ENCODE measurements around the gene CASZ1. TPM values are rescaled to one million over a fixed set of nuclear protein-coding genes. Genes with fewer than 3 reads are reported as not detected.

Gene CASZ1
- total RNA-seq, 4 donors from 2014 or later, result 106 to 229 (median 160) TPM

GRCh38 chr1:10650556-10651388 is 145.7 kb downstream of the CASZ1 start:
- Histone ChIP-seq H3K27me3 (no peaks in the 10 kb centered on the region), H3K27ac (no peak overlapping the region), H3K9me3 (no peaks in the 10 kb centered on the region), H3K4me1 (peaks cover 24% of the 10 kb centered on the region), H3K4me3 (no peak overlapping the region), H3K36me3 (peaks cover 63% of the 10 kb centered on the region)
- TF ChIP-seq CTCF (IDR thresholded peaks at IDR 0.05) (no peak), POLR2A (IDR thresholded peaks at IDR 0.05) (no peak), EP300 (IDR thresholded peaks at IDR 0.05) (no peak), POLR2AphosphoS5 (IDR thresholded peaks at IDR 0.05) (no peak)
- DNase-seq (ENCODE audit: low spot score in 2 of 2), result no peak
- 82% methylated on average over 22 of the region's 40 CpGs for WGBS

GRCh38 chr1:10649517-10650201 is 146.8 kb downstream of the CASZ1 start:
- H3K4me1 ChIP-seq, result peaks cover 33% of the 10 kb centered on the region
- no peak overlapping the region for H3K4me3 ChIP-seq
- no peaks in the 10 kb centered on the region for H3K9me3 ChIP-seq
- peaks cover 53% of the 10 kb centered on the region for H3K36me3 ChIP-seq
- WGBS, result 77% methylated on average over 28 of the region's 30 CpGs
- H3K27me3 ChIP-seq, result no peaks in the 10 kb centered on the region
- H3K27ac ChIP-seq, result no peak overlapping the region
- DNase-seq (ENCODE audit: low spot score in 2 of 2), result no peak
- no peak for TF ChIP-seq CTCF (IDR thresholded peaks at IDR 0.05)
- TF ChIP-seq POLR2A (IDR thresholded peaks at IDR 0.05), result no peak
- TF ChIP-seq EP300 (IDR thresholded peaks at IDR 0.05), result no peak
- TF ChIP-seq POLR2AphosphoS5 (IDR thresholded peaks at IDR 0.05), result no peak

GRCh38 chr1:10648689-10649516 is 147.5 kb downstream of the CASZ1 start:
- DNase-seq (ENCODE audit: low spot score in 2 of 2), result no peak
- Histone ChIP-seq H3K27ac (no peak overlapping the region), H3K27me3 (no peaks in the 10 kb centered on the region), H3K36me3 (peaks cover 46% of the 10 kb centered on the region), H3K4me3 (no peak overlapping the region), H3K9me3 (no peaks in the 10 kb centered on the region), H3K4me1 (peaks cover 40% of the 10 kb centered on the region)
- WGBS, result 56% methylated on average over 16 of the region's 32 CpGs
- TF ChIP-seq CTCF (IDR thresholded peaks at IDR 0.05), result no peak
- no peak for TF ChIP-seq POLR2AphosphoS5 (IDR thresholded peaks at IDR 0.05)
- TF ChIP-seq POLR2A (IDR thresholded peaks at IDR 0.05), result no peak
- no peak for TF ChIP-seq EP300 (IDR thresholded peaks at IDR 0.05)

GRCh38 chr1:10647414-10648170 is 148.9 kb downstream of the CASZ1 start:
- Histone ChIP-seq H3K4me3 (no peak overlapping the region), H3K36me3 (peaks cover 39% of the 10 kb centered on the region), H3K4me1 (peaks cover 46% of the 10 kb centered on the region), H3K9me3 (no peaks in the 10 kb centered on the region), H3K27ac (peak overlapping the region; percentile 31), H3K27me3 (no peaks in the 10 kb centered on the region)
- TF ChIP-seq POLR2AphosphoS5 (IDR thresholded peaks at IDR 0.05) (no peak), CTCF (IDR thresholded peaks at IDR 0.05) (no peak), POLR2A (IDR thresholded peaks at IDR 0.05) (no peak), EP300 (IDR thresholded peaks at IDR 0.05) (no peak)
- DNase-seq (ENCODE audit: low spot score in 2 of 2), result no peak
- WGBS, result 65% methylated on average over 15 of the region's 38 CpGs
